ENCODE data around the gene SSH3. TPM values are rescaled to one million over a fixed set of nuclear protein-coding genes. Genes with fewer than 3 reads are reported as not detected.

Gene SSH3
- total and polyA plus RNA-seq, 2 of the 8 experiments (the other 6 are each of a cell fraction or from before 2014, with no cell fraction given) = 16.9 to 19.8 TPM

GRCh38 chr11:67309166-67309565, 5.8 kb downstream of the SSH3 start:
- TF ChIP-seq NANOG (IDR thresholded peaks at IDR 0.05; ENCODE audit: insufficient read depth, low read depth, low read length, poor library complexity, severe bottlenecking) (no peak), RXRA (IDR thresholded peaks at IDR 0.05; ENCODE audit: insufficient read depth, low read depth, low read length) (no peak), CTBP2 (IDR thresholded peaks at IDR 0.05; ENCODE audit: borderline replicate concordance, insufficient read depth, insufficient read length, low read length) (no peak)
- Histone ChIP-seq H3K79me2 (ENCODE audit: control insufficient read depth in 1 of 2, insufficient read depth in 2 of 2, low read length in 2 of 2) (no peaks in the 10 kb centered on the region), H3K9ac (replicated peaks in 1 of 4; ENCODE audit: extremely low read depth in 1 of 4, low read depth in 3 of 4, low read length in 3 of 4) (no peak overlapping the region), H2AK5ac (ENCODE audit: low read depth, low read length) (no peak overlapping the region), H3K23me2 (ENCODE audit: low read depth, low read length) (peaks cover 3% of the 10 kb centered on the region; the same call in 1 of the 2 replicates), H4K91ac (replicated peaks; ENCODE audit: insufficient read length, low read length) (no peak overlapping the region), H3K56ac (replicated peaks; ENCODE audit: insufficient read length, low read depth, low read length) (no peak overlapping the region), H2BK15ac (ENCODE audit: low read length) (no peak overlapping the region), H4K20me1 (replicated peaks in 1 of 2; ENCODE audit: control insufficient read depth in 1 of 2, insufficient read depth in 2 of 2, low read length in 2 of 2) (peaks cover 0 to 7% of the 10 kb centered on the region in 2 experiments), H3K9me3 (ENCODE audit: insufficient read depth in 2 of 2, low read depth in 1 of 2, low read length in 1 of 2) (no peaks in the 10 kb centered on the region), H3K27ac (ENCODE audit: low read depth, low read length) (no peak overlapping the region), H3K4ac (replicated peaks; ENCODE audit: insufficient read length, low read depth, low read length) (no peak overlapping the region), H4K8ac (ENCODE audit: extremely low read depth, insufficient read depth, low read length) (no peak overlapping the region), H2BK20ac (ENCODE audit: low read length) (no peak overlapping the region), H2AFZ (ENCODE audit: low read length) (no peak overlapping the region), H3K4me1 (replicated peaks in 1 of 4; ENCODE audit: control insufficient read depth in 3 of 4, insufficient read depth in 4 of 4, low read length in 3 of 4) (peaks cover 0 to 5% (median 5%) of the 10 kb centered on the region in 4 experiments; a peak in 5 of 7 replicates), H3K79me1 (ENCODE audit: low read depth, low read length) (no peaks in the 10 kb centered on the region), H3K27me3 (replicated peaks in 1 of 4; ENCODE audit: control insufficient read depth in 3 of 4, extremely low read depth in 1 of 4, insufficient read depth in 3 of 4, low read length in 3 of 4) (peaks cover 0 to 7% (median 5%) of the 10 kb centered on the region in 4 experiments; a peak in 5 of 7 replicates), H3K4me3 (ENCODE audit: extremely low read depth in 1 of 4, insufficient read depth in 2 of 4, low read depth in 3 of 4, low read length in 4 of 4) (no peak overlapping the region), H3K18ac (ENCODE audit: extremely low read depth, low read length) (no peak overlapping the region), H3K23ac (ENCODE audit: insufficient read length) (no peak overlapping the region), H2BK12ac (ENCODE audit: low read depth, low read length) (no peak overlapping the region), H3K36me3 (ENCODE audit: control insufficient read depth in 2 of 4, insufficient read depth in 4 of 4, low read length in 3 of 4) (peaks cover 0 to 4% (median 0%) of the 10 kb centered on the region in 4 experiments; a peak in 2 of 8 replicates), H4K5ac (ENCODE audit: insufficient read length, low read depth, low read length) (no peak overlapping the region), H2BK120ac (replicated peaks; ENCODE audit: low read depth, low read length) (no peak overlapping the region), H2BK5ac (ENCODE audit: low read depth, low read length) (no peak overlapping the region), H3K4me2 (ENCODE audit: insufficient read depth in 1 of 2, low read depth in 2 of 2, low read length in 2 of 2) (no peak overlapping the region), H3K14ac (ENCODE audit: insufficient read length) (no peak overlapping the region)
- POLR2A ChIA-PET (ENCODE audit: partially characterized antibody) = interaction anchor here (0.7 to 1.0 kb wide), 2 partner anchors 10 to 83 kb away, joined by 3 to 4 read pairs; no protein-coding TSS in a partner anchor
- CTCF ChIA-PET (ENCODE audit: partially characterized antibody) = interaction anchor here (1.0 to 3.9 kb wide), 6 partner anchors 9 to 162 kb away, joined by 3 to 14 read pairs (median 6); no protein-coding TSS in a partner anchor
- 93% methylated on average over 11 of the region's 11 CpGs; no CpG with 5 or more reads in 1 of the 2 experiments for WGBS, 2 experiments (ENCODE audit: extremely low coverage in 1 of 2, insufficient coverage in 1 of 2, insufficient read length in 1 of 2, insufficient replicate concordance in 2 of 2, low coverage in 1 of 2, low lambda C conversion rate in 2 of 2, missing lambda C conversion rate in 1 of 2)
- FAIRE-seq (no peak), DNase-seq (ENCODE audit: low read depth in 1 of 2, low spot score in 2 of 2) (no peak)
